Measurements from ENCODE around the gene LIMS2.

LIMS2 gene, protein sequence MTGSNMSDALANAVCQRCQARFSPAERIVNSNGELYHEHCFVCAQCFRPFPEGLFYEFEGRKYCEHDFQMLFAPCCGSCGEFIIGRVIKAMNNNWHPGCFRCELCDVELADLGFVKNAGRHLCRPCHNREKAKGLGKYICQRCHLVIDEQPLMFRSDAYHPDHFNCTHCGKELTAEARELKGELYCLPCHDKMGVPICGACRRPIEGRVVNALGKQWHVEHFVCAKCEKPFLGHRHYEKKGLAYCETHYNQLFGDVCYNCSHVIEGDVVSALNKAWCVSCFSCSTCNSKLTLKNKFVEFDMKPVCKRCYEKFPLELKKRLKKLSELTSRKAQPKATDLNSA

DNA sequence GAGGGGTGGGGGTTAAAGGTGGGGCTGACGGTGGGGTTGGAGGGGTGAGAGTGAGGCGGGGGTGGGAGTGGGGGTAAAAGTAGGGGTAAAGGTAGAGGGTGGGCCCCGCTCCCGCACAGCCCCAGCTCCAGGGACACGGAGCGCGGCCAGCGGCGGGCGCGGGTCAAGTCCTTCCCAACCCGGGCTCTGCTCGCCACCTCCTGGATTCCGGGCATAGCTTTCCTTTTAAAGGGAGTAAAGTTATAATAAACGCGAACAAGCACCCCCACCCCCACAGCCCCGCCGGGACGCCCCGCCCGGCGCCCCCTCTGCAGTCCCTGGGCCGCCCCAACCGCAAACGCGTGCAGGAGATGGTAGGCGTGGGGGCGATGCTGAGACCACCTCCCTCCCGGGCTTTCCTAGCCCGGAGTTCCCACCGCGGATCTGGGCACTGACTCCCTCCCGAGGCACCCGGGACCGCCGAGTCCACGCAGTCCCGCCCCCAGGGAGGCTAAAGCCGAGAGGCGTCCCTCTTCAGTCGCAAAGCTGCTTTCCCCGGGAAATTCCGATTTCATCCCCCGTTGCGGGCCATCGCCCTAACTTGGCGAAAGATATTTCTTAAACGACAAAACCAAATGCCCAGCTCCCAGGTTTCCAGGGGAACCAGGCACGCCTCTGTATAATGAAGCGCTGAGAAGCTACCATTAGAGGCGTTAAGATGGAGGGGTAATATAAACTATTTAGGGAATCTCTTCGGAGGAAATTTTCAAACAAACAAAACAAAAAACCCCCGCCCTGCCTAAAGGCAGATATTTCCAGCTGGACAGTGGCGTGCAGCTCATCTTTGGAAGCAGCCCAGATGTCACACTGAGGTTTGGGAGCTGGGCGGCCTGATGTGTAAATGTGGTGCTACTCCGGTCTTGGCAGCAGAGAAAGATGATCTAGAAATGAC, at the start of gene LIMS2:
Gene LIMS2 (minus strand): TSS at position 200 of the 931 bp plus-strand sequence. CDS start 506 bp downstream, outside the sequence.
- ATAC-seq: no peak

DNA sequence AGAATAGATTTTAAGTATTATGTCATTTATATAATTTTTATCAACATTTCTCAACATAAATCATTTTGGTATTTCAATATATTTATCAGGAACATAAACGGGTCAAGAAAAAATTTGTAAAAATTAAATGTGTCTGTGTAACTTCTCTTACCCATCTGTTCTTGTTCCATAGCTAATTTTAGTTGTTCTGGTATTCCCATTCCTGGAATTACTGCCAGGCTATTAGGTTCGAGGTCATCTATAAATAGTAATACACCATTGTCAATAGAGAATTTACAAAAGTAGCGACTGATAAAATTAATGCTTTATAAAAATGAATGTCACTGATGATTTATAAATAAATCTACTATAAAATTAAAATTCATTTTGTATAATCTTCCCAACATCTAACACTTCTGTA, 47.5 kb upstream of the LIMS2 start:
- no peak for ATAC-seq

DNA sequence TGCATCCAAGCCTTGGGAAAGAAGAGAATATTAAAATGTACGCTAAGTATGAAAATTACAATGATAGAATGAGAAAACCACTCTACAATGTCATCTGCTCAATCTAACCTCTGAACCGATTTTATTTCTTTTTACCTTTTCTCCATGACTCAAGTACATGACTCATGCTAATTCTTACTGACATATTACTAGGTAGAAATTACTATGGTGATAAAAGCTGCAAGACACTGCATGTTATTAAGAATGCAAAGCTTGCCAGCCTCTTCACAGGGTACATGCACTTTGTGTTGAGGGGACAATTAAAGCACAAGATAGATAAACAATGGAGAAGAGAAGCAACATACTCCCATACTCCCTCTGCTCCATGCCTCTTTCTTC, 46.6 kb upstream of the LIMS2 start:
- peak; percentile 21 to 43 for ATAC-seq

DNA sequence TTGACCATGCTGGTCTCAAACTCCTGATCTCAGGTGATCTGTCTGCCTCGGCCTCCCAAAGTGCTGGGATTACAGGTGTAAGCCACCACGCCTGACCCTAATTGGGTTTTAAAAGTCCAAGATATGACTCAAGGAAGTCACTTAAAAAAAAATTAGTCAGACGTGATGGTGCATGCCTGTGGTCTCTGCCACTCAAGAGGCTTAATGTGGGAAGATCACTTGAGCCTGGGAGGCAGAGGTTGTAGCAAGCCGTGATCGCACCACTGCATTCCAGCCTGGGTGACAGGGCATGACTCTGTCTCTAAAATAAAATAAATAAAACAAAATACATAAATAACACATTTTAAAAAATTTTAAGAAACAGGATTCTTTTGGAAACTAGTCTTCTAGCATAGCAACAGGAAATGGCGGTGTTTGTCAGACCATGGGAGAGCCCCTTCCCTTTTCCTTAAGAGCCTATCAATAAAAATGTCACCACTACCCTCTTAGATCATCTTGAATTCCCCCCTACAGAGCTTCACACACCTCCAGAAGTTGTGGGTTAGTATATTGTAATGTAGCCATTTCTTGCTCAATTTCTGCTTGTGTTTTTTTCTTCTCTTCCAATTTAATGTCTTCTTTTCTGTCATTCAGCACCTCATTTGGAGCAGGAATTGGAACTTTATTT, 46.1 kb upstream of the LIMS2 start:
- ATAC-seq: no peak

DNA sequence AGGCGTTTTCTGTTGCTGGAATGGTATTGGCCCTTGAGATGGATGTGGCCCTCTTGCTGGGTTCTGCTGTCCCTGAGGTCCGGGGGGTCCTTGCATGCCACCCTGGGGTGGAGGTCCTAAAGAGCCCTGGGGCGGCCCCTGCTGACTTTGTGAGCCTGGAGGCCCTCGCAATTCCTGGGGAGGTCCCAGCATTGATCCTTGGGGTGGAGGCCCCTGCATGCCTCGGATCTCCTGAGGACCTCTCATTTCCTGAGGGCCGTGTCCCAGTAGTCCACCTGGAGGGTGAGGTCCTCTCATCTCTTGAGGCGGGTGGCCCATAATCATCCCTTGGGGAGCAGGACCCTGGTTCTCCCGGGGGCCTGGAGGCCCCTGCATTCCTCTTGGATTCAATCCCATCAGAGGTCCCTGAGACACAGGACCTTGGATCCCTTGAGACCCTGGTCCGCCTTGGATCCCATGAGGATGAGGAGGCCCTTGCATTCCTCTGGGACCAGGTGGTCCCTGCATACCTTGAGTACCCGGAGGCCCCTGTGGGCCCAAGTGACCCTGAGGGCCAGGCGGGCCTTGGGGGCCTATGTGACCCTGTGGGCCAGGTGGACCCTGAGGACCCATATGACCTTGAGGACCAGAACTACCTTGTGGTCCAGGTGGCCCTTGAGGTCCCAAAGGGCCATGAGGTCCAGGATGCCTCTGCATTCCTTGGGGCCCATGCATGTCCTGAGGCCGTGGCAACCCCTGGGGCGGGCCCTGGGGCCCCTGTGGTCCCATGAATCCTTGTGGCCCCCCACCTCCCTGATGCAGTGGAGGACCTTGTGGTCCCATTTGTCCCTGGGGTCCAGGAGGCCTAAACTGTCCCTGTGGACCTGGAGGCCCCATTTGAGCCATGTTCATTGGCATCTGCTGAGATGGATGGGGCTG, 44.2 kb upstream of the LIMS2 start:
- ATAC-seq: no peak

DNA sequence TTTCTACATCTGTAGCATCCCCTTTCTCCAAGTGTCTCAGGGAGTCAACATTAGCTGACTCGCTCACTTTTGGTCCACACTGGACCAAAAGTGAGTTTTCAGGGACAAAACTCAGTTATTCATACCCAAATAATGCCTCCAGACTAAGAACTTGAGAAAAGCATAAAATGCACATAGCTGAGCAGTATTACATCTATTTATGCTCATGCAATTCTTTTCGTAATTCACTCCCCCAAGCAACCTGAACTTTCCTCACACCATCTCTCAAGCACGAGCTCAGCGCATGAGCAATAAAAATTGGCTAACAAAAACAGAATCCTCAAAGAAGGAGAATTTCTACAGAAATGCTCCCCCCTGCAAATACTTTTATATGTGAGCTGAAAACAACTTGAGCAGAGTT, 42.9 kb upstream of the LIMS2 start:
- no peak for ATAC-seq

DNA sequence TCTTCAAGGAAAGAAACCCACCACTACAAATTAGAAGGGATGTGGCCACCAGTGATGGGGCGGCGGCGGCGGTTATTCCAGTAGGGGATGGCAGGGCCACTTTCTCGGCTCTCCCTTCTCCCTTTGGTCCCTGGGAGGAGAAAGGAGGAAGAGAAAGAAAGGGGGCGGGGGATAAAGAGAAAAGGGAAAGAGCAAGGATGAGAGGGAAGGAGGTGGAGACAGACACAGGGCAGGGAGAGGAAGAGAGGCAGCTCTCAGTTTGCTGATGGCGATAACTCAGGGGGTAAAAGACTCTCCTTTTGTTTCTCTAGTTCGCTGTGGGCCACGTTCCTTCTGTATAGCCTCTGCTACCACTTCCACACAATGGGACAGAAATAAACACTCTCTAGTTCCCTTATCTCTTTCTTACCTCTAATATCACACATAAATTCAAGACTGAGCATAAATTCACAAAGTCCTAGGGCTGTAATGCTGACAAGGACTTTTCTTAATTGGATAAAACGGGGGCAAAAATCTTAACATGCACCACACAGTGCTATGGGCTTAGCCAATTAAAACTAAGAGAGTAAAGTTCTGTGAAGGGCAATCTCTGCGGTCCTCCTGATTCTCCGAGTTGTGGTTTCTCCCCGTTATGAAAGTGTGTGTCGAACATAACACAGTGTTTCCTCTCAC, 40.6 kb upstream of the LIMS2 start:
- no peak for ATAC-seq

DNA sequence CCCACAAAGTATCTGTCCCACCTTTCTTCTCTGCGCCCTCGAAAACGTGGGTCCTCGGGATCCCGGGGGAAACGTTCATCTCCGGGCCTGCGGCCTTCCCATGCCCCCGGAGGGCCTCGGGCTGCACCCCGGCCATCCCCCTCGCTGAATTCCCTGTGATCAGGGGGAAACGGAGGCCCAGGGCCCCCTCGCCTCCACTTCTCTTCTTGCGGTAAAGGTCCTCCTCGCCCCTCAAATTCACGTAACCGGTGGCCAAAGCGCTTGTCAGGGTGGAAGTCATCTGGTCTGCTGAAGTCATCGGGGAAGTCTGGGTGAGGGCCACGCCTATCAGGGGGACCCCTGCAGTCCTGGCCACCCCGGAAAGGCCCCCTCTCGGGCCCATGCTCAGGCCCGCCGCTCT, 38.2 kb upstream of the LIMS2 start:
- no peak for ATAC-seq

DNA sequence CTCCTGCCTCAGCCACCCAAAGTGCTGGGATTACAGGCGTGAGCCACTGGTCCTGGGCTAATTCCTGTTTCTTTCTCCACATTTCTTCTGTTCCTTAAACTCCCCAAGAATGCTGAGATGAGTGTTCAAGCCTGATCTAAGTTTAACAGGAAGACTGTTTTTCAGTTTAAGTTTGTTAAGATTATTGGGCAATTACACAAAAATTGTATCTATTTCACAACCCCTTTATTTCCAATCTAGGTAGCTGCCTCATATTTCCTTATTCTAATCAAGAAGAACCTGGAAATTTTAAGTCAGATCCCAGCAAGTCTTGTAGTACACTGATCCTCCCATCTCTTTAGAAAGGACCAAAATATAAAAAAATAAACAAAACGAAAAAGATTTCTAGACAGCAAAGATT, 37.7 kb upstream of the LIMS2 start:
- ATAC-seq: no peak

DNA sequence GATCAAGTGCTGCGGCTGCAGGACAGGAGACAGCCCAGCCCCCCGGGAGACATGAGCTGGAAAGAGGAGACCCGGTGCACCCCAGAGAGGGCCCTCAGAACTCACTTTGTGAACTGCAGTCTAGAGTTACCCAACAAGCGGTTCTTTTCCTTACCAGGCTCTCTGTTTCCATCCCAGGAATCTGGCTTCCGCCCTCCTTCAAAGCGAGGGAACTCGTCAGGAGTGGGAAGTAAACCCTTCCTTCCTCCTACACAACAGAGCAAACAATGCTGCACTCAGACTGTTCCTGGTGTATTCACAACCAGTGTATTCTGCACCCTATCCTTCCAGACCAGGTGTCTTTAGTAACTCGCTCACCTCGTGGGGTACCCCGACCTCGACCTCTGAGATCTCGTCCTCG, 34.0 kb upstream of the LIMS2 start:
- no peak for ATAC-seq

DNA sequence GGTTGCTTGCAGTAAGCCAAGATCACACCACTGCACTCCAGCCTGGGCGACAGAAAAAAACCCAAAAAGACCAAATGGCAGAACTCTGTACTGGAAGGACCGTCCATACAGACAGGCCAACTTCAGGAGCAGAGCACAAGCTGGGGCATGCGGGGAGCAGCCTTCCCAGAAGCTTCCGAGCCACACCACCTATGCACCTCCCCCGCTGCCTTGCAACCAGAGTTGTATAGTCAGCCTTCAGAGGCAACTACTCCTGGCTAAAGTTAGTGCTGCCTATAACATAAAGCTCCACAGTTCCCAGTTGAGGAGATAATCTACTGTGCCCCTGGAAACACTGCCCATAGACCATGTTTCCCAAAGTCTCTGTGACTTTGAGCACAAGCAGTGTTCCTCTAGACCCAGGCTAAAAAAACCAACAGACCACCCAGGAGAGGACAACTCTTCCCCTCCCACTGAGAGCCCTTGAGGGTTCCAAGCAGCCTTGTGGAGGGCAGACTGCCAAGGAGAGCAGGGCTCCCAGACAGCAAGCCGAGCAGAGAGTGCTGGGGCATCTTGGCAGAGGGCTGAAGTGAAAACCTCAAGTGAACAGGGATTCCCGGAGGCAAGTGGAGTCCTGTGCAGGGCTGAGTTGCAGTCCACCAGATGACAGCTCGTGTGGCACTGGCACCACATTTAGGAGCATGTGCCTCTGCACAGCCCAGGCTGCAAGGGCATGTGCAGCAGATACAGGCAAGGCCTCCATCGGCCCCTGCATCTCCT, 32.7 kb upstream of the LIMS2 start:
- no peak for ATAC-seq

DNA sequence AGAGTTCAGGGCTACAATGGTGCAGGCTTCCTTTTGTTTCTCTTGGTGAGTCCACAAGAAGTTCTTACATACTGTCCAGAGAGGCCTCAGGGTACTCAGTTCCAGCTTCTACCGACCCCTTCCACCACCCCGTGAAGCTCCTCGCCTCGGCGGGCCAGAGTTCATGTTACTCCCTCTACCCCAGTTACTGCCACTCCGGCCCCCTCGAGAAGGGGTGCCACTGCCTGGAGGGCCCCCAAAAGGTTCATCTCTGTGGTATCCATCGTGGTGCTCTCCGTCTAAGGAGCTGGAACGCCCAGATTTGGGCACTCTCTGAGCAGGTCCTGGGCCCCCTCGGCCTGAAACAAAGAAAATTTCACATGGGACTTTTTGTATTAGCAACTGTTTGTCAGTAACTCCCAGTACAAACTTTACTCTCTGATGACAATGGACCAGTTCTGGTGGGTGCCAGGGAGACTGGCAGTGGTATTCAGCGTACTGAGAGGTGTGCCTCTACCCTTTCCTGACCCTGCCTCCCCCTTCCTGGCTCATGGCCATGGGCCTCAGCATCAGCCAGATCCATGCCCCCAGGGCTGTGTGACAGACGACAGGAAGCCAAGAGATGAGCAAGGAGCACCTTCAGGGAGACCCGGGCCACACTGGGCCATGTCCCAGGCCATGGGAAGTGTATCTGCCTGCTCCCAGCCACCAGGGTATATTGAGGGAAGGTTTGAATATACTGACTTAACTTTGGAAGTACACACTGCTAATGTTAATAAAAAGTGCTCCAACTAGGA, 31.1 kb upstream of the LIMS2 start:
- ATAC-seq: no peak

DNA sequence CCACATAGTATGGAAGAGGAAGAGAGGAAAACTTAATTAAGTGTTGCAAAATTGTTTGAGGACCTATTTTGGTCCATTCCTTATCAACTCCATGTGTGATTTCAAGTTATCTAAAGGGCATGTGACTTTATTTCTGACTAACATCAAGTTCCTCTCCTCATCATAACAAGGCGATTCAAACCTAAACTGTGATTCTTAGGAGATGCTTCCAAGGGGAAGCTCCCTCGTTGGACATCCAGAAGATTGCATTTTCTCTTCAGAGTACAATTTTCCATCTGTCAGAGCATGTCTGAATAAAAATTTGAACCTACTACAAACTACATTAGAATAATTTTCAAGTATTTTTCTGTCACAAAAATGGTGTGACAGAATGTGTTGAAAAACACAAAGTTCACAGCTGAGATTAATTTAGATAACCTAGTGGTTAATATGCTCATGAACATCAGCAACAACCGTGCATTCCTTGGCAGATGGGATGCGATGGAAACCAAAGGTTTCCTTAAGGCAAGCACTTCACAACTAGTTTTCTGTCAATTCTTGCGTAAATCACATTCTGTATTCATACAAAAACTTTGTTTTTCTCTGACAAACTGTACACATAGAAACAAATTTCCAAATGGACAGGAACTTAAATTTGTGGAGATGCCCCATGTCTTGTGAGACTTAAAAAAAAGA, 30.2 kb upstream of the LIMS2 start:
- no peak for ATAC-seq

DNA sequence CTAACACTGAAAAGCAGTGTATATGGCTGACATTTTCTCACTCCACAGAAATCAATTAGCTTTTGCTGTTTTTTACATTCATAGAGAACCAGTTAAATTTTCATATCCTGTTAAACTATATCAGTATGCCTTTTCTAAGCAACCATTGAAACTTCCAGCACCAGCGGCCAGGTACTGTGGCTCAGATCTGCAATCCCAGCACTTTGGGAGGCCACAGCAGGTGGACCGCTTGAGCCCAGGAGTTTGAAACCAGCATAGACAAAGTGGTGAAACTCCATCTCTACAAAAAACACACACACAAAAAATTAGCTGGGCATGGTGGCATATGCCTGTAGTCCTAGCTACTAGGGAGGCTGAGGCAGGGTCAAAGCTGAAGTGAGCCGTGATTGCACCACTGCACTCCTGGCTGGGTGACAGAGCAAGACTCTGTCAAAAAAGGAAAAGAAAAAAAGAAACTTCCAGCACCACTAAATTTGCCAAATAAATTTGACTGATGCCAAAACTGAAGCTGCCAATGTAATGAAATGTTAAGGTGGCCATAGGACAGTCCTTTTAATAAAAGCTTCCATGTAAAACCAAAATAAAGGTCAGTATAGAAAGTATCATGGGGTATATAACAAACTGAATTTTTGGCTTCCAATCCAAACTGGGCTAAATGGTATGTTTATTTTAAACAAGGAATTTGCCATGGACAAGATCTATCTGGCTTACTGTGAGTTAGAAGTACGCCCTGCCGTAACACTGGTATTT, 29.5 kb upstream of the LIMS2 start:
- ATAC-seq: no peak

DNA sequence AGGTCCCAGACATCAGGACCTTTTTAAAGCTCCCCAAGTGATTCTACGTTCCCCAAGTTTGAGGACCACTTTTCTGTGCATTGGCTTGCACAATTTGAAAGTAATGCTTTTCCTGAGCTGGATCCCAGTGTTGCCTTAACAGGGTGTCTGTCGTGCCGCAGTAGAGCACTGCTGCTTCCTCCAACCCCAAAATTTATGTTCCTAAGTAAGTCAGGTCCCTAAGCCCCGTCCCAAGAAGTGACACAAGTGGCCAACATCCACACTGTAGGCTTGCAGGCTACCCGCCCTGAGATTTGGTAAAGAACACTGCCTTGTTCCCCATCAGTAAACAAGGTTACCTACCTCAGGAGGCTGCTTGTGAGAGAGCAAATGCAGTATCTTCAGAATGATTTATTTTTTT, 28.0 kb upstream of the LIMS2 start:
- no peak for ATAC-seq

DNA sequence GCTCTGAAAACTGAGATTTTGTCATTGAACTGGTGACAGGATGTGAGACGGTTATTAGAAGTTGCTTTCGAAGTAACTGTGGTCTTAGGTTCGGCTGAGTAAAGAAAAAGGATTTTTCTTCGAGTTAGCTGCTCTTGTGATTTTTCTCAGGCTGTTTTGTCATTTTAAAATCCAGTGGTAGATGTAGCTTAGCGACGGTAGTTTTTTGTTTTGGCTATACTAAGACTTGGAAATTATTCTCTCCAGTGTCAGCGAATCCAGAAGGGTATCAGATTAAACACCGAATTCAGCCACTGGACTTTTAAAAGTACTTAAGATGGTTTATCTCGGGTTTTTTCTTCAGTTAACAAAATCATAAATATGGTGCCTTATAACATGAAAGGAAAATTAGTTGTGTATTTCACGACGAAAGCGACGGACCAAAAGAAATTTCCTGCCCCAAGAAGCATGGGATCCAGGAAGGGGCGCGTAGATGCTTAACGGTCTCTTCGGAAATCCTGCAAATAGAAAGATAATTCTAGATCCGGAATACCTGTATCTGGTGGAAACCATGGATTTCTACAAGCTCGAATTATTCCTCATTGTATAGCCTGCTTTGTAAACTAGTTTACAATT, 27.2 kb upstream of the LIMS2 start:
- ATAC-seq: no peak

DNA sequence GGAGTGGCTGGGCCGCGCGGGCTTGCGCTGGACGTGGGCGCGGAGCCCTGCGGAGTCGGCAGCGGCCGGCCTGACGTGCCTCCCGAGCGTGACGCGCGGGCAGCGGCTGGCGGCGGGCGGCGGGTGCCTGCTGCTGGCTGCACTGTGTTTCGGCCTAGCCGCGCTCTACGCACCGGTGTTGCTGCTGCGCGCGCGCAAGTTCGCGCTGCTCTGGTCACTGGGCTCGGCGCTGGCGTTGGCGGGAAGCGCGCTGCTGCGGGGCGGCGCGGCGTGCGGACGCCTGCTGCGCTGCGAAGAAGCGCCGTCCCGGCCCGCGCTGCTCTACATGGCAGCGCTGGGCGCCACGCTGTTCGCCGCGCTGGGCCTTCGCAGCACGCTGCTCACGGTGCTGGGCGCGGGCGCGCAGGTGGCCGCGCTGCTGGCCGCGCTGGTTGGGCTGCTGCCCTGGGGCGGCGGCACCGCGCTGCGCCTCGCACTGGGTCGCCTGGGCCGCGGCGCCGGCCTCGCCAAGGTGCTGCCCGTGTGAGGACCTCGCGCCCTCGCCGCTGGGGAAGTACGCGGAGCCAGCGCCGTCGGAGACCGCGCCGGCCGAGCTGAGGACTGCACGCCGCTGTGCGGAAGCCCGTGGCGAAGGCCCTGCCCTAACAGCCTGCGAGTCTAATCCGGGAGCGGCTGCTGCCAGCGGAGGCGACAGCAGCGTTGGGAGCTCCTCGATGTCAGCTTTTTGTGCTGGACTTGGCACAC, 26.5 kb upstream of the LIMS2 start:
- ATAC-seq: peak; percentile 78 to 81

All from activated CD4-positive, CD25-positive, alpha-beta regulatory T cell treated with anti-CD3 and anti-CD28 coated beads, Interleukin-2, amount 50 U/mL, for 24 hours (primary cell).